ENCODE measurements around the gene PHLDA2. TPM values are rescaled to one million over a fixed set of nuclear protein-coding genes. Genes with fewer than 3 reads are reported as not detected.

Gene PHLDA2
- total and polyA plus RNA-seq, 8 donors = 0.16 to 9.0 (median 2.6) TPM

- intact Hi-C loops (cut with DNase I) = loop anchor here (2.0 to 10.0 kb wide), 6 partner anchors 195 to 585 kb away; partner anchors contain the start of genes KCNQ1OT1 (in 2 of the 3), C11orf21 (in 1 of the 3) and TSPAN32 (in 1 of the 3)
- Histone ChIP-seq H3K9me3 (no peaks in the 10 kb centered on the region), H3K4me3 (no peak overlapping the region), H3K27me3 (no peaks in the 10 kb centered on the region), H3K27ac (no peak overlapping the region), H3K4me1 (peaks cover 14 to 23% (median 17%) of the 10 kb centered on the region in 3 donors), H3K36me3 (no peaks in the 10 kb centered on the region)
- FAIRE-seq = no peak
- 78 to 83% methylated on average over 16 of the region's 16 CpGs for WGBS, 2 donors
- TF ChIP-seq, protein P1, sequence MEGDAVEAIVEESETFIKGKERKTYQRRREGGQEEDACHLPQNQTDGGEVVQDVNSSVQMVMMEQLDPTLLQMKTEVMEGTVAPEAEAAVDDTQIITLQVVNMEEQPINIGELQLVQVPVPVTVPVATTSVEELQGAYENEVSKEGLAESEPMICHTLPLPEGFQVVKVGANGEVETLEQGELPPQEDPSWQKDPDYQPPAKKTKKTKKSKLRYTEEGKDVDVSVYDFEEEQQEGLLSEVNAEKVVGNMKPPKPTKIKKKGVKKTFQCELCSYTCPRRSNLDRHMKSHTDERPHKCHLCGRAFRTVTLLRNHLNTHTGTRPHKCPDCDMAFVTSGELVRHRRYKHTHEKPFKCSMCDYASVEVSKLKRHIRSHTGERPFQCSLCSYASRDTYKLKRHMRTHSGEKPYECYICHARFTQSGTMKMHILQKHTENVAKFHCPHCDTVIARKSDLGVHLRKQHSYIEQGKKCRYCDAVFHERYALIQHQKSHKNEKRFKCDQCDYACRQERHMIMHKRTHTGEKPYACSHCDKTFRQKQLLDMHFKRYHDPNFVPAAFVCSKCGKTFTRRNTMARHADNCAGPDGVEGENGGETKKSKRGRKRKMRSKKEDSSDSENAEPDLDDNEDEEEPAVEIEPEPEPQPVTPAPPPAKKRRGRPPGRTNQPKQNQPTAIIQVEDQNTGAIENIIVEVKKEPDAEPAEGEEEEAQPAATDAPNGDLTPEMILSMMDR (IDR thresholded peaks at IDR 0.05) = no peak
- peak in 2 of 6 donors; percentile 57 to 70 for DNase-seq
- no peak for ATAC-seq
Measured at GRCh38 chr11:2889362-2890273, 39.6 kb downstream of the PHLDA2 start.

GRCh38 chr11:2888266-2888968, 40.8 kb downstream of the PHLDA2 start:
- Histone ChIP-seq H3K36me3 (no peaks in the 10 kb centered on the region), H3K27ac (no peak overlapping the region), H3K4me3 (no peak overlapping the region), H3K27me3 (no peaks in the 10 kb centered on the region), H3K4me1 (peaks cover 14 to 23% (median 17%) of the 10 kb centered on the region in 3 donors), H3K9me3 (no peaks in the 10 kb centered on the region)
- ATAC-seq = peak; percentile 41 to 71 (median 59)
- WGBS, 2 donors = 29 to 32% methylated on average over 25 of the region's 25 CpGs
- no peak for FAIRE-seq
- intact Hi-C loops (cut with DNase I) = loop anchor here in 2 of 3 donors (2.0 to 10.0 kb wide), 2 partner anchors 194 to 356 kb away; partner anchors contain the start of gene KCNQ1OT1 (in 2 of the 2)
- TF ChIP-seq, protein P1 (IDR thresholded peaks at IDR 0.05) = peak; percentile 83 to 97 (median 90)
- peak; percentile 83 to 99 (median 93) for DNase-seq

- no peaks in the 10 kb centered on the region for H3K27me3 ChIP-seq
- peaks cover 14 to 22% (median 17%) of the 10 kb centered on the region in 3 donors for H3K4me1 ChIP-seq
- TF ChIP-seq, protein P1 (IDR thresholded peaks at IDR 0.05) = no peak
- 72 to 79% methylated on average over 11 of the region's 11 CpGs for WGBS, 2 donors
- intact Hi-C loops (cut with DNase I) = loop anchor here in 2 of 3 donors (2.0 to 10.0 kb wide), 2 partner anchors 193 to 355 kb away; partner anchors contain the start of gene KCNQ1OT1 (in 2 of the 2)
- no peak overlapping the region for H3K4me3 ChIP-seq
- no peak overlapping the region for H3K27ac ChIP-seq
- no peak for FAIRE-seq
- peak in 2 of 6 donors; percentile 37 to 54 for DNase-seq
- no peaks in the 10 kb centered on the region for H3K36me3 ChIP-seq
- ATAC-seq = no peak
- no peaks in the 10 kb centered on the region for H3K9me3 ChIP-seq
Measured at GRCh38 chr11:2887515-2888195, 41.6 kb downstream of the PHLDA2 start.

DNA sequence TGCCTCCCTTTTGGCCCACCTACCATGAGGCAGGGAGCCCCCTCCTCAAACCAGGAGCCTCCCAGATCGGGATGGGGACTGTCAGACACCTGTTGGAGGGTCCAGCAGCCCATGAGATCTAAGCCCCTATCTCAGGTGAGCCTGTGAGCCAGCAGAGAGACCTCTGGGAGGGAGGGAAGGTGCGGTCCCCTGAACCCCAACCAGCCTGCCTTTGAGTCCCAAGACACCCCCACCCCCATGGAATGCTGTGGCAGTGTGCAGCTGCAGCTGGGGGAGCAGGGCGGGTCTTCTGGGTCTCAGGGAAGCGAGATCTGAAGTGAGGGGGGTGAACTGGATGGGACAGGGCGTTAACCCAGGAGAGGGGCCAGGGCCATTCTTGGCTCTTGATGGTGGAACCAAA, 42.3 kb downstream of the PHLDA2 start:
- Histone ChIP-seq H3K36me3 (no peaks in the 10 kb centered on the region), H3K9me3 (no peaks in the 10 kb centered on the region), H3K4me3 (no peak overlapping the region), H3K4me1 (peaks cover 13 to 15% (median 13%) of the 10 kb centered on the region in 3 donors), H3K27ac (no peak overlapping the region), H3K27me3 (no peaks in the 10 kb centered on the region)
- no peak for FAIRE-seq
- 87 to 90% methylated on average over 5 of the region's 5 CpGs for WGBS, 2 donors
- TF ChIP-seq, protein P1 (IDR thresholded peaks at IDR 0.05) = no peak
- ATAC-seq = no peak
- intact Hi-C loops (cut with DNase I) = loop anchor here in 2 of 3 donors (10.0 kb wide), 1 partner anchor 192 kb away; the partner anchor contains the start of gene KCNQ1OT1 (in 2 of the 2)
- DNase-seq = peak in 2 of 6 donors; percentile 52 to 55
